ENCODE results near the gene PADI2. TPM values are rescaled to one million over a fixed set of nuclear protein-coding genes. Genes with fewer than 3 reads are reported as not detected.
"Not testable (repeated sequence)": the region's sequence is repeated elsewhere in the genome, so short reads cannot be mapped to it uniquely, and the experiment has no call there.

PADI2 gene
- total RNA-seq, 6 donors from 2014 or later, result 1.9 to 25.2 (median 4.9) TPM

DNA sequence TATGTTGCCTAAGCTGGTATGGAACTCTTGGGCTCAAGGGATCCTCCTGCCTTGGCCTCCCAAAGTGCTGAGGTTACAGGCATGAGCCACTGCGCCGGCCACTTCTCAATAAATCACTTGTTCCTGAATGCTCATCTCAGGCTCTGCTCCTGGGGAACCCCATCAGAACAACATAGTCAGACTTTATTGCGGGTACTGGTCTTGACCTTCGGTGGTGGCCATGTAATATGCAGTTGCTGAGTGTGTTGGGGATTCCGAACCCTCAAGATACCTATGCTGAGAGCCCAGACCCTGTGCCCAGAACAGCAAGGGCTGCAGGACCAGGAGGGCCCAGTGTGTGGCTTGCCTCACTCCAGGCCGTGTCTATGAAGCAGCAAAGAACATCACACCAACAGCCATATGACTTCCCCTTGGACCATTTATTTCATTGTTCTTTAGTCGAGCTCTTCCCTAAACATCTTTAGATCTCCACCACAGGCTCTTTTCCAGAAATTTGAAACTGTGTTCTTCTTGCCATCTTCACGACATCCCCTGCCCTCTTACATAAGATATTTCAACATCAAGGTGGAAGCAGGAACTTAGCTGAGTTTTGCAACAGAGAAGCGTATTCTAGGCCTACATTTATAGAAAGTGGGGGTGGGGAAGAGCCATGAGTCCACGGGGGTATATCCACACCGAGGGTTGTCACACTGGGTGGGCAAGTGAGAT lies 52.7 kb downstream of the PADI2 start:
- Histone ChIP-seq H3K4me1 (peaks cover 0 to 8% (median 1%) of the 10 kb centered on the region in 4 donors), H3K4me3 (no peak overlapping the region), H3K27me3 (no peaks in the 10 kb centered on the region), H3K9me3 (peaks cover 0 to 7% (median 2%) of the 10 kb centered on the region in 4 donors), H3K36me3 (no peaks in the 10 kb centered on the region), H3K27ac (peak overlapping the region in 3 of 4 donors; percentile 61 to 80 (median 77))
- ATAC-seq (ENCODE audit: low FRiP score in 2 of 2), result peak in 1 of 2 donors; percentile 51
- 66 to 73% methylated on average over 10 to 11 of the region's 11 CpGs for WGBS, 2 donors
- no peak for DNase-seq
- TF ChIP-seq POLR2AphosphoS5 (IDR thresholded peaks at IDR 0.05), result peak in 1 of 2 donors; percentile 46
- TF ChIP-seq EP300 (IDR thresholded peaks at IDR 0.05), result no peak

DNA sequence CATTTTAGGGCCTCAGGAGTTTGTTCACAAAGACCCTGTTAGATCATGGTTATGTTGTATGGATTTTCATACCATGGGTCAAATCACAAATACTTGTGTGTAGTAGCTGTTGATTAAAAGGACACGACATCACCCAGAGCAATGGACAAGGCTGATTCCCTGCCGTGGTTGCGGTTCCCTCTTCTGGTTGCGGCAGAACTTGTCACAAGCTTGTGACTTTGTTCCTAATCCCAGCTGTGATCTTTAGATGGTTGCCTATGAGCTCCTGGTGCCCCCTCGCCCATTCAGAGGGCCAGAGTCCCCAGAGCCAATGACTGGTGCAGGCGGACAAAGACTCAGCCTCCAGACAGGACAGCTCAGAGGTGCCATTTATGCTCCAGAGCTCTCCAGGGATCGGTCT lies 53.6 kb downstream of the PADI2 start:
- H3K27me3 ChIP-seq, result no peaks in the 10 kb centered on the region
- DNase-seq, result peak in 1 of 2 donors; percentile 45
- H3K9me3 ChIP-seq, result peaks cover 0 to 7% (median 2%) of the 10 kb centered on the region in 4 donors
- H3K36me3 ChIP-seq, result no peaks in the 10 kb centered on the region
- TF ChIP-seq POLR2AphosphoS5 (IDR thresholded peaks at IDR 0.05), result no peak
- TF ChIP-seq, protein P1, sequence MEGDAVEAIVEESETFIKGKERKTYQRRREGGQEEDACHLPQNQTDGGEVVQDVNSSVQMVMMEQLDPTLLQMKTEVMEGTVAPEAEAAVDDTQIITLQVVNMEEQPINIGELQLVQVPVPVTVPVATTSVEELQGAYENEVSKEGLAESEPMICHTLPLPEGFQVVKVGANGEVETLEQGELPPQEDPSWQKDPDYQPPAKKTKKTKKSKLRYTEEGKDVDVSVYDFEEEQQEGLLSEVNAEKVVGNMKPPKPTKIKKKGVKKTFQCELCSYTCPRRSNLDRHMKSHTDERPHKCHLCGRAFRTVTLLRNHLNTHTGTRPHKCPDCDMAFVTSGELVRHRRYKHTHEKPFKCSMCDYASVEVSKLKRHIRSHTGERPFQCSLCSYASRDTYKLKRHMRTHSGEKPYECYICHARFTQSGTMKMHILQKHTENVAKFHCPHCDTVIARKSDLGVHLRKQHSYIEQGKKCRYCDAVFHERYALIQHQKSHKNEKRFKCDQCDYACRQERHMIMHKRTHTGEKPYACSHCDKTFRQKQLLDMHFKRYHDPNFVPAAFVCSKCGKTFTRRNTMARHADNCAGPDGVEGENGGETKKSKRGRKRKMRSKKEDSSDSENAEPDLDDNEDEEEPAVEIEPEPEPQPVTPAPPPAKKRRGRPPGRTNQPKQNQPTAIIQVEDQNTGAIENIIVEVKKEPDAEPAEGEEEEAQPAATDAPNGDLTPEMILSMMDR (IDR thresholded peaks at IDR 0.05), result no peak
- ATAC-seq (ENCODE audit: low FRiP score in 2 of 2), result no peak
- H3K4me3 ChIP-seq, result no peak overlapping the region
- H3K27ac ChIP-seq, result peak overlapping the region in 3 of 4 donors; percentile 61 to 80 (median 77)
- H3K4me1 ChIP-seq, result peaks cover 0 to 8% (median 1%) of the 10 kb centered on the region in 4 donors
- 64 to 76% methylated on average over 7 of the region's 7 CpGs for WGBS, 2 donors

DNA sequence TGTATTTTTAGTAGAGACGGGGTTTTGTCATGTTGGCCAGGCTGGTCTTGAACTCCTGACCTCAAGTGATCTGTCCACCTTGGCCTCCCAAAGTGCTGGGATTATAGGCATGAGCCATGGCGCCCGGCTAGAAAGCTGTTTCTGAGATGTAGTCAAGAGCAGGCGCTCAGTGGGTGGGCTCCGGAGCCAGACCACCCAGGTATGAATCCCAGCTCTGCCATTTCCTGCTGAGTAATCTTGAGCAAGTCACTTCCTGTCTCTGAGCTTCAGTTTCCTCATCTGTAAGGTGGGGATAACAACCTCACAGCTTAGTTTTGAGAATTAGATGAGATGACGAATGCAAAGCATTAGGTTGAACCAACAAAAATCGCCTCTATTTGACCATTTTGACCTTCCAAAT lies 56.5 kb downstream of the PADI2 start:
- not testable (repeated sequence) for H3K9me3 ChIP-seq; DNase-seq; H3K4me1 ChIP-seq; H3K27me3 ChIP-seq; ATAC-seq (ENCODE audit: low FRiP score in 2 of 2); H3K36me3 ChIP-seq; H3K4me3 ChIP-seq
- peak overlapping the region in 2 of 4 donors; percentile 35 to 45 for H3K27ac ChIP-seq
- 67 to 77% methylated on average over 7 of the region's 7 CpGs for whole genome bisulfite sequencing, 2 donors

DNA sequence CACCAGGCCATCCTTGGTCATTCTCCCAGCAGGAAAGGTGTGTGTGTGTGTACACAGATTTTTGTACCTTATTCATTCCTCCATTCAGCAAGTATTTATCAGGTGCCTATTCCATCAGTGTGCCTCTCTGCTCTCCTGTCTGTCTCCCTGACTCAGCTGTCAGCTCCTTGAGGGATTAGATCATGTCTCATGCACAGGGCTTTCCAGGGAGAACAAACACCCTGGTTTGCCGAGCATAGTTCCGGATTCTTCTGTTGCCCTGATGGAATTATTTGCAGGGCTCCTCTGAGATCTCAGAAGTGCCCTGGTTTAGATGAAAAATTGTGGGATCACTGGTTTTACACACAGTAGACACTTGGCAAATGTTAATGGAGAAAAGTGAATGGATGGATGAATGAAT lies 57.4 kb downstream of the PADI2 start:
- H3K27ac ChIP-seq, result peak overlapping the region in 2 of 4 donors; percentile 30 to 70
- H3K9me3 ChIP-seq, result peaks cover 0 to 7% (median 2%) of the 10 kb centered on the region in 4 donors
- 66 to 74% methylated on average over 2 of the region's 2 CpGs for WGBS, 2 donors
- no peak overlapping the region for H3K4me3 ChIP-seq
- no peak for DNase-seq
- no peaks in the 10 kb centered on the region for H3K36me3 ChIP-seq
- TF ChIP-seq POLR2A (IDR thresholded peaks at IDR 0.05) (no peak), POLR2AphosphoS5 (IDR thresholded peaks at IDR 0.05) (no peak), EP300 (IDR thresholded peaks at IDR 0.05) (no peak)
- TF ChIP-seq, protein P1 (IDR thresholded peaks at IDR 0.05), result no peak
- H3K4me1 ChIP-seq, result peaks cover 0 to 8% (median 4%) of the 10 kb centered on the region in 4 donors
- H3K27me3 ChIP-seq, result no peaks in the 10 kb centered on the region
- no peak for ATAC-seq (ENCODE audit: low FRiP score in 2 of 2)

DNA sequence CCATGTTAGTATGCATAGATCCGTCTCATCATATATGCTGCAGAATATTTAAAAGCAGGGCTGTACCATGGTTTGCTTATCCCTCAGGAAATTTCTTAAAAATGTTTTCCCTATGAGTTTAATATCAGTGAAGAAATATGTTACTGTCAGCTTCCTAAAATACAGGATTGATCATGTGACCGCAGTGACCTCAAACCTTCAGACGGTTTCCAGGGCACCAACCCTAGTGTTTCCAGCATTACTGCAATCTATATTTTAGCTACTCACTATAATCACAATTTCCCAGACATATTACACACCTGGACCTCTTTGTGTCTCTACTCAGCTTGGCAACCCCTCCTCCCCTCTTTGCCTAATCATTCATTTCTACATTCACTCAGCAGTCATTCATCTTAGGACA lies 57.8 kb downstream of the PADI2 start:
- ATAC-seq (ENCODE audit: low FRiP score in 2 of 2) (no peak), DNase-seq (no peak)
- peaks cover 0 to 8% (median 4%) of the 10 kb centered on the region in 4 donors for H3K4me1 ChIP-seq
- TF ChIP-seq POLR2A (IDR thresholded peaks at IDR 0.05) (no peak), EP300 (IDR thresholded peaks at IDR 0.05) (no peak)
- TF ChIP-seq, protein P1 (IDR thresholded peaks at IDR 0.05), result no peak
- no peaks in the 10 kb centered on the region for H3K27me3 ChIP-seq
- no peak overlapping the region for H3K4me3 ChIP-seq
- 62 to 69% methylated on average over 3 of the region's 3 CpGs for WGBS, 2 donors
- peak overlapping the region in 2 of 4 donors; percentile 30 to 70 for H3K27ac ChIP-seq
- peaks cover 0 to 7% (median 2%) of the 10 kb centered on the region in 4 donors for H3K9me3 ChIP-seq
- H3K36me3 ChIP-seq, result no peaks in the 10 kb centered on the region

DNA sequence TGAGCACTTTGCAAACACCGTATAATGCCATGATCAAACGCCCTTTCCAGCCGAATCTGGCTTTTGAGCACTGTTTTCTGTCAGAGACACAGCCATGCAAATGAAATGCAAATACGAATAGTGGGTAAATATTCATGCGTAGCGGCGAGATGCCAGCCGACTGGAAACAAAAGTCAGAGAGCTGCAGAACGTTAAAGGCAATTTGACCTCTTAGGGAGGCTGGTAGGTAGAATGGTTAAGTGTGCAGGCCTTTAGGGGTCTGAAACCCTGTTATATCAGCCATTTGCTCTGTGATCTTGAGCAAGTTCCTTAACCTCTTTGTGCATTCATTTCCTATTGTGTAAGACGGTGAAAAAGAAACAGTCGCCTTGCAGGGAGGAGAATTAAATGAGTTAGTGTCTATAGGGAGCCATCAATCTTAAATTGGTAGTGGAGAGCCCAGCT lies 58.9 kb downstream of the PADI2 start:
- H3K27ac ChIP-seq, result peak overlapping the region in 2 of 4 donors; percentile 54 to 70
- no peak overlapping the region for H3K4me3 ChIP-seq
- DNase-seq, result no peak
- no peak for TF ChIP-seq POLR2A (IDR thresholded peaks at IDR 0.05)
- no peak for TF ChIP-seq POLR2AphosphoS5 (IDR thresholded peaks at IDR 0.05)
- TF ChIP-seq, protein P1 (IDR thresholded peaks at IDR 0.05), result no peak
- no peak for TF ChIP-seq EP300 (IDR thresholded peaks at IDR 0.05)
- no peaks in the 10 kb centered on the region for H3K27me3 ChIP-seq
- peaks cover 0 to 6% (median 2%) of the 10 kb centered on the region in 4 donors for H3K9me3 ChIP-seq
- H3K4me1 ChIP-seq, result peaks cover 0 to 5% (median 4%) of the 10 kb centered on the region in 4 donors
- ATAC-seq (ENCODE audit: low FRiP score in 2 of 2), result peak in 1 of 2 donors; percentile 48
- H3K36me3 ChIP-seq, result no peaks in the 10 kb centered on the region
- WGBS, 2 donors, result 44 to 52% methylated on average over 11 of the region's 11 CpGs

Measured in upper lobe of left lung (tissue), 6 donors.